ENCODE data around the gene ANKRD12.

The ANKRD12 gene

GRCh38 chr18:9273221-9273620 lies 136.6 kb downstream of the ANKRD12 start:
- no peaks in the 10 kb centered on the region for H3K27me3 ChIP-seq (ENCODE audit: insufficient read depth, low read length)
- H3K27ac ChIP-seq (ENCODE audit: low read depth, low read length): no peak overlapping the region
- H3K4me3 ChIP-seq (ENCODE audit: low read length): no peak overlapping the region
- H3K9me3 ChIP-seq (ENCODE audit: insufficient read depth, low read depth, low read length): no peaks in the 10 kb centered on the region
- H3K9ac ChIP-seq (ENCODE audit: low read depth, low read length): no peak overlapping the region
- 88% methylated on average over 2 of the region's 2 CpGs for WGBS
- H3K36me3 ChIP-seq (ENCODE audit: insufficient read depth, low read length): peaks cover 39% of the 10 kb centered on the region
- no peaks in the 10 kb centered on the region for H3K4me1 ChIP-seq (ENCODE audit: insufficient read depth, low read length)

DNA sequence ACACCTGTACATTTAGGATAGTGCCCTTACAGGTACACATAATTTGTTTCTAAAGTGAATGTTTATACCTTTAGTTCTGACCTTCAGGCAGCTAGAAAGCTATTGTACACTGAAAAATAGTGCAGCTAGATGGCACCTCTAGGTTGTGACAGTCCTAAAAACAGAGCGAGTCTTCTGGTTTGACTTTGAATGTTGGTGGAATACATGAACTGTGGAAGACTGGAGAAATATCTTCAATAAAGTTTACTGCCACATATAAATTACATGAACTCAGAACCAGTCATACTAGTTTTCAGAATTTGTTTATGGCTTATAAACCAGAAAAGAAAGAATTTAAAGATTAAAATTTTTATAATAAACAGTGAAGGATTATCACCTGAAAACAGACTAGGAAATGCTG lies 139.3 kb downstream of the ANKRD12 start:
- Histone ChIP-seq H3K4me1 (ENCODE audit: insufficient read depth, low read length) (no peaks in the 10 kb centered on the region), H3K4me3 (ENCODE audit: low read length) (no peak overlapping the region), H3K9me3 (ENCODE audit: insufficient read depth, low read depth, low read length) (no peaks in the 10 kb centered on the region), H3K9ac (ENCODE audit: low read depth, low read length) (no peak overlapping the region), H3K27me3 (ENCODE audit: insufficient read depth, low read length) (no peaks in the 10 kb centered on the region), H3K27ac (ENCODE audit: low read depth, low read length) (no peak overlapping the region), H3K36me3 (ENCODE audit: insufficient read depth, low read length) (peaks cover 48% of the 10 kb centered on the region)
- WGBS: 90% methylated on average over 1 of the region's 1 CpG

DNA sequence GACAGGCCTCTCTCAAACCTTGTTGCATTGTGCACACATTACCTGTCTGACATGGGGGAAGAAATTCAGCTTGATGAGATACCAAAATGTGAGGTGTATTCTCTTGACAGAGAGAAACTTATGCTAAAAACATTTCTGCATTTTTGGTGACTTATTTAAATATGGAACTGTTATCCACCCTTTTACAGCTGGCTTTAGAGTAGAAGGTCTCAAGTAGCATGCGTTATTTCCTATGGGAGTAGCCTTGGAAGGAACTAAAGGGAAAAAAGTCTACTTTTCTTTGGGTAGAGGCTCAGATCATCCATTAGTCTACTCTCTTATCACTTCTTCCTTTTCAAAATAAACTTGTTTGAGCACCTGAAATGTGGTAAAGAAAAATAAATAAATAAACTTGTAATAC lies 141.4 kb downstream of the ANKRD12 start:
- H3K27ac ChIP-seq (ENCODE audit: low read depth, low read length): no peak overlapping the region
- H3K9me3 ChIP-seq (ENCODE audit: insufficient read depth, low read depth, low read length): no peaks in the 10 kb centered on the region
- peaks cover 41% of the 10 kb centered on the region for H3K36me3 ChIP-seq (ENCODE audit: insufficient read depth, low read length)
- no peak overlapping the region for H3K4me3 ChIP-seq (ENCODE audit: low read length)
- WGBS: 100% methylated on average over 1 of the region's 1 CpG
- no peaks in the 10 kb centered on the region for H3K4me1 ChIP-seq (ENCODE audit: insufficient read depth, low read length)
- H3K27me3 ChIP-seq (ENCODE audit: insufficient read depth, low read length): no peaks in the 10 kb centered on the region
- no peak overlapping the region for H3K9ac ChIP-seq (ENCODE audit: low read depth, low read length)

DNA sequence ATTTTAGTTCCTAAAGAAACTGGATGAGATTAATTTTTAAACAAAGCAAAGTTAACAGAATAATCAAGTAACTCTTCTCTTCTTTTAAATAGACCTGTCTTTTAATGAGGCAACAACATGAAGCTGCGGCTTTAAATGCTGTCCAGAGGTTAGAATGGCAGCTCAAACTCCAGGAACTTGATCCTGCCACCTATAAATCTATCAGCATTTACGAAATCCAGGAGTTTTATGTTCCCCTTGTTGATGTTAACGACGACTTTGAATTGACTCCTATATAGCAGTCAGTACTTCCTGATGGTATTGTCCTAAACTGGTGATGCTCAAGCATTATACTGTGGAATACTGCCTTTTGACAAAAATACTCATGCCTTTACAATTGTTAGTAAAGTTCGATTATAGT lies 144.3 kb downstream of the ANKRD12 start:
- Histone ChIP-seq H3K27me3 (ENCODE audit: insufficient read depth, low read length) (no peaks in the 10 kb centered on the region), H3K4me3 (ENCODE audit: low read length) (no peak overlapping the region), H3K4me1 (ENCODE audit: insufficient read depth, low read length) (no peaks in the 10 kb centered on the region), H3K9ac (ENCODE audit: low read depth, low read length) (no peak overlapping the region), H3K27ac (ENCODE audit: low read depth, low read length) (no peak overlapping the region), H3K9me3 (ENCODE audit: insufficient read depth, low read depth, low read length) (no peaks in the 10 kb centered on the region), H3K36me3 (ENCODE audit: insufficient read depth, low read length) (peaks cover 29% of the 10 kb centered on the region)
- WGBS: 92% methylated on average over 4 of the region's 5 CpGs

DNA sequence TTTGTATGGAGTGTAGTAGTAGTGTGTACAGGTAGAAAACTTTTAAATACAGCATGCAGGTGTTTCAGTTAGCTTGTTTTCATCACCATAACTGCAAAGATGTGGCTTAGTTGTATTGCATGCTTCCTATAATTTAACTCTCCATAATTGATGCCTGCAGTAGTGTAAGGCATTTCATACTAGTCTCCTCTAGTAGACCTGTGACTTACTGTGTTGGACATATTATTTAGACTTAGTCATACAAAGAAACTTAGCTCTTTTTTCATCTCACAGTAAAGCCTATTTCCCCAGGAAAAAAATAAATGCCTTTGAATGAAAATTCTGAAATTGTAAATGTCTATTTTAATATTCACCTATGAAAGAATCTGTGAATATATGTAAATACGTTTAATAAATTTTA lies 145.2 kb downstream of the ANKRD12 start:
- no peaks in the 10 kb centered on the region for H3K9me3 ChIP-seq (ENCODE audit: insufficient read depth, low read depth, low read length)
- no peaks in the 10 kb centered on the region for H3K4me1 ChIP-seq (ENCODE audit: insufficient read depth, low read length)
- no peak overlapping the region for H3K27ac ChIP-seq (ENCODE audit: low read depth, low read length)
- WGBS: no CpG with 5 or more reads among the region's 1 CpG
- no peak overlapping the region for H3K9ac ChIP-seq (ENCODE audit: low read depth, low read length)
- H3K36me3 ChIP-seq (ENCODE audit: insufficient read depth, low read length): peaks cover 21% of the 10 kb centered on the region
- no peak overlapping the region for H3K4me3 ChIP-seq (ENCODE audit: low read length)
- no peaks in the 10 kb centered on the region for H3K27me3 ChIP-seq (ENCODE audit: insufficient read depth, low read length)

- no CpG with 5 or more reads among the region's 2 CpGs for WGBS
- Histone ChIP-seq H3K4me3 (ENCODE audit: low read length) (no peak overlapping the region), H3K9ac (ENCODE audit: low read depth, low read length) (no peak overlapping the region), H3K27me3 (ENCODE audit: insufficient read depth, low read length) (no peaks in the 10 kb centered on the region), H3K4me1 (ENCODE audit: insufficient read depth, low read length) (no peaks in the 10 kb centered on the region), H3K36me3 (ENCODE audit: insufficient read depth, low read length) (peaks cover 8% of the 10 kb centered on the region; the same call in 1 of the 2 replicates), H3K9me3 (ENCODE audit: insufficient read depth, low read depth, low read length) (no peaks in the 10 kb centered on the region), H3K27ac (ENCODE audit: low read depth, low read length) (no peak overlapping the region)
These were observed 147.2 kb downstream of the ANKRD12 start for GRCh38 chr18:9283791-9284190.

DNA sequence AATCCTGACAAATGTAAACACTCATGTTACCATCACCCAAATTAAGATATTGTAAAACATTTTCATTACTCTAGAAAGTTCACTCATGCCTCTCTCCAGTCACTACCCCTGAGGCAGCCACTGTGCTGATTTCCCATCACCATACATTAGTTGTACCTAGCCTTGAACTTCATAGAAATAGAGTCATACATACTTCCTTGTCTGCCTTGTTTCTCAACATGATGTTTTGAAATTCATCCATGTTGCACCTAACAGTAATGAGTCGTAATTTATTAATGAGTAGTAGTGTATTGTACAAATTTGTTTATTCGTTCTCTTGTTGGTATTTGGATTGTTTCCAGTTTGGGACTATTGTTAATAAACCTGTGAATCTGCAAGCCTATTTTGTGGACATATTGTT lies 149.0 kb downstream of the ANKRD12 start:
- peaks cover 3% of the 10 kb centered on the region; the same call in 1 of the 2 replicates for H3K9me3 ChIP-seq (ENCODE audit: insufficient read depth, low read depth, low read length)
- no peak overlapping the region for H3K9ac ChIP-seq (ENCODE audit: low read depth, low read length)
- no peak overlapping the region for H3K4me3 ChIP-seq (ENCODE audit: low read length)
- no peaks in the 10 kb centered on the region for H3K4me1 ChIP-seq (ENCODE audit: insufficient read depth, low read length)
- no peaks in the 10 kb centered on the region for H3K27me3 ChIP-seq (ENCODE audit: insufficient read depth, low read length)
- 0 out of 2 replicates have a peak, but pooled peaks cover 3% of the 10 kb centered on the region for H3K36me3 ChIP-seq (ENCODE audit: insufficient read depth, low read length)
- WGBS: 92% methylated on average over 2 of the region's 2 CpGs
- no peak overlapping the region for H3K27ac ChIP-seq (ENCODE audit: low read depth, low read length)

GRCh38 chr18:9287036-9287435 lies 150.5 kb downstream of the ANKRD12 start:
- Histone ChIP-seq H3K4me3 (ENCODE audit: low read length) (no peak overlapping the region), H3K27ac (ENCODE audit: low read depth, low read length) (no peak overlapping the region)
- WGBS: 93% methylated on average over 5 of the region's 7 CpGs

GRCh38 chr18:9289698-9290097 lies 153.1 kb downstream of the ANKRD12 start:
- Histone ChIP-seq H3K27ac (ENCODE audit: low read depth, low read length) (no peak overlapping the region), H3K9me3 (ENCODE audit: insufficient read depth, low read depth, low read length) (peaks cover 28% of the 10 kb centered on the region), H3K4me1 (ENCODE audit: insufficient read depth, low read length) (no peaks in the 10 kb centered on the region), H3K27me3 (ENCODE audit: insufficient read depth, low read length) (no peaks in the 10 kb centered on the region), H3K9ac (ENCODE audit: low read depth, low read length) (no peak overlapping the region), H3K36me3 (ENCODE audit: insufficient read depth, low read length) (no peaks in the 10 kb centered on the region), H3K4me3 (ENCODE audit: low read length) (no peak overlapping the region)

More at GRCh38 chr18:9287036-9287435, 150.5 kb downstream of the ANKRD12 start:
- Histone ChIP-seq H3K36me3 (ENCODE audit: insufficient read depth, low read length) (no peaks in the 10 kb centered on the region), H3K9ac (ENCODE audit: low read depth, low read length) (no peak overlapping the region), H3K9me3 (ENCODE audit: insufficient read depth, low read depth, low read length) (peaks cover 7% of the 10 kb centered on the region), H3K27me3 (ENCODE audit: insufficient read depth, low read length) (no peaks in the 10 kb centered on the region), H3K4me1 (ENCODE audit: insufficient read depth, low read length) (no peaks in the 10 kb centered on the region)

DNA sequence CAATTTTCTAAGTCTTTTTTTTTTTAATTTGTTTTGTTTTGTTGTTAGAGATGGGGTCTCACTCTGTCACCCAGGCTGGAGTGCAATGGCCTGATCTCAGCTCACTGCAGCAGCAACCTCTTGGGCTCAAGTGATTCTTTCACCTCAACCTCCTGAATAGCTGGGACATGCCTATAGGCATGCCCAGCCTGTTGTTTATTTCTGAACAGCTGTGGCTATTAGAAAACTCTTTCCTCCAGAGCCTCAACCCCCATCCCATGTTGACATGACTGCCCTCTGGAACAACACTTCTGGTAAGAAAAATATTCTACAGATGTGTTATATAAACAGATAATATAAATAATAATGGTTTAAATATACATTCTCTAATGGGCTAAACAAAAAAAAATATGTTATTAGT lies 153.6 kb downstream of the ANKRD12 start:
- H3K4me3 ChIP-seq (ENCODE audit: low read length): no peak overlapping the region
- H3K36me3 ChIP-seq (ENCODE audit: insufficient read depth, low read length): no peaks in the 10 kb centered on the region

DNA sequence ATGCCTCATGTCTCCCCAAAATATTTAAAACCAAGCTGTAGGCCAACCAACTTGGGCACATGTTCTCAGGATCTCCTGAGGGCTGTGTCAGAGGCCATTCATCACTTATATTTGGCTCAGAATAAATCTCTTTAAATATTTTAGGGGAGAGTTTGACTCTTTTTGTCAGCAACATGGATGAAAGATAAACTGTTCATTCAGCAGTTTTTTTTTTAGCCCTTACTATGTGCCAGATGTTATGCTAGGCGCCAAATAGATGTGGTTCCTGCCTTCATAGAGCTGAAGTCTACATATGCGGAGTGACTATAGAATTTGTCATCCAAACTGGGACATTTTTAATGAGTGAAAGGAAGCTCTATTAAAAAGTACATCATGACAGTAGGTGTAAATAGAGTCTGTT lies 155.5 kb downstream of the ANKRD12 start:
- WGBS: 98% methylated on average over 2 of the region's 2 CpGs
- no peak overlapping the region for H3K9ac ChIP-seq (ENCODE audit: low read depth, low read length)

More for the DNA sequence above, 153.6 kb downstream of the ANKRD12 start:
- no peaks in the 10 kb centered on the region for H3K4me1 ChIP-seq (ENCODE audit: insufficient read depth, low read length)
- H3K27me3 ChIP-seq (ENCODE audit: insufficient read depth, low read length): no peaks in the 10 kb centered on the region
- no peak overlapping the region for H3K9ac ChIP-seq (ENCODE audit: low read depth, low read length)
- H3K9me3 ChIP-seq (ENCODE audit: insufficient read depth, low read depth, low read length): peaks cover 28% of the 10 kb centered on the region
- no peak overlapping the region for H3K27ac ChIP-seq (ENCODE audit: low read depth, low read length)

GRCh38 chr18:9293948-9294347 lies 157.4 kb downstream of the ANKRD12 start:
- Histone ChIP-seq H3K9ac (ENCODE audit: low read depth, low read length) (no peak overlapping the region), H3K9me3 (ENCODE audit: insufficient read depth, low read depth, low read length) (peaks cover 44% of the 10 kb centered on the region), H3K36me3 (ENCODE audit: insufficient read depth, low read length) (no peaks in the 10 kb centered on the region), H3K4me1 (ENCODE audit: insufficient read depth, low read length) (no peaks in the 10 kb centered on the region), H3K4me3 (ENCODE audit: low read length) (no peak overlapping the region), H3K27me3 (ENCODE audit: insufficient read depth, low read length) (no peaks in the 10 kb centered on the region), H3K27ac (ENCODE audit: low read depth, low read length) (no peak overlapping the region)
- WGBS: 94% methylated on average over 1 of the region's 1 CpG

More for the DNA sequence above, 155.5 kb downstream of the ANKRD12 start:
- H3K27ac ChIP-seq (ENCODE audit: low read depth, low read length): no peak overlapping the region
- H3K4me1 ChIP-seq (ENCODE audit: insufficient read depth, low read length): no peaks in the 10 kb centered on the region
- H3K9me3 ChIP-seq (ENCODE audit: insufficient read depth, low read depth, low read length): peaks cover 40% of the 10 kb centered on the region
- H3K36me3 ChIP-seq (ENCODE audit: insufficient read depth, low read length): no peaks in the 10 kb centered on the region
- no peaks in the 10 kb centered on the region for H3K27me3 ChIP-seq (ENCODE audit: insufficient read depth, low read length)
- H3K4me3 ChIP-seq (ENCODE audit: low read length): no peak overlapping the region
